GM12878 (cell line): ENCODE data around the gene MAGIX. TPM values are rescaled to one million over a fixed set of nuclear protein-coding genes. Genes with fewer than 3 reads are reported as not detected.

Experiments
- ATAC-seq: fragments of 200-7000 bp; cut with Tn5 transposase; 3 replicates; pipeline ENCODE4 v1.9.1; 2020; ENCODE audit warnings: mild to moderate bottlenecking, moderate library complexity
- BruUV-seq: library from RNA; stranded (reverse); fragments of 400-500 nt; replicated peaks from 2 replicates; lab custom pipeline; 2021; lab: Mats Ljungman, UMichigan
- CTCF ChIA-PET: fragments of 300-600 bp; sonication (Branson Sonifier 250); formaldehyde crosslinking; extraction: SDS; loops from one replicate; lab custom pipeline; 2021; ENCODE audit warnings: inconsistent platforms; lab: Yijun Ruan, JAX
- POLR2A ChIA-PET: fragments of 350-600 bp; formaldehyde crosslinking; extraction: SDS; loops from one replicate; lab custom pipeline; 2021; ENCODE audit warnings: inconsistent platforms; lab: Charles Lee
- RAD21 ChIA-PET: fragments of 300-600 bp; sonication (Branson Sonifier 250); formaldehyde crosslinking; loops from one replicate; lab custom pipeline; 2023; ENCODE audit warnings: antibody characterized with exemption; ENCODE audit not compliant: unreplicated experiment; lab: Charles Lee
- SMC1A ChIA-PET: fragments of 300-600 bp; sonication (Branson Sonifier 250); formaldehyde crosslinking; loops from one replicate; lab custom pipeline; 2023; ENCODE audit not compliant: unreplicated experiment, uncharacterized antibody; lab: Charles Lee
- DNase-seq: peaks from one replicate; pipeline ENCODE4 v3.0.0-alpha.2; 2011; ENCODE audit warnings: low read depth, low spot score
- FAIRE-seq: peaks from 3 replicates; lab custom pipeline; 2011; peaks lifted over from hg19 to GRCh38; lab: Jason Lieb, UNC
- H2AFZ ChIP-seq: 2 replicates; pipeline ENCODE4 v1.6.0; 2011; ENCODE audit warnings: low read depth, low read length, control low read depth; ENCODE audit not compliant: control insufficient read depth
- H3K27ac ChIP-seq: 2 replicates; pipeline ENCODE4 v1.5.1; 2011; ENCODE audit warnings: control low read depth; ENCODE audit not compliant: control insufficient read depth, insufficient read depth
- H3K27me3 ChIP-seq, 2 experiments: replicated peaks in 1 of 2; 2 replicates each; pipeline versions ENCODE4 v1.6.0 to v1.6.1; 2011; ENCODE audit warnings: low read length in 1 of 2; ENCODE audit not compliant: control insufficient read depth in 2 of 2, insufficient read depth in 2 of 2
- H3K36me3 ChIP-seq, 2 experiments: 2 replicates each; pipeline ENCODE4 v1.5.1; 2011; ENCODE audit warnings: low read length in 1 of 2; ENCODE audit not compliant: control insufficient read depth in 2 of 2, insufficient read depth in 2 of 2
- H3K4me1 ChIP-seq: 2 replicates; pipeline ENCODE4 v1.6.1; 2011; ENCODE audit warnings: mild to moderate bottlenecking, low read length, moderate library complexity, mixed read lengths; ENCODE audit not compliant: control insufficient read depth, insufficient read depth
- H3K4me2 ChIP-seq: 2 replicates; pipeline ENCODE4 v1.6.0; 2011; ENCODE audit warnings: control low read depth; ENCODE audit not compliant: control insufficient read depth, insufficient read depth
- H3K4me3 ChIP-seq: fragments of 200-600 bp; sonication (generic); 2 replicates; pipeline ENCODE4 v1.5.1; 2016
- H3K79me2 ChIP-seq: 2 replicates; pipeline ENCODE4 v1.6.0; 2011; ENCODE audit warnings: low read length; ENCODE audit not compliant: control insufficient read depth, insufficient read depth
- H3K9ac ChIP-seq: 2 replicates; pipeline ENCODE4 v1.8.0; 2011; ENCODE audit warnings: low read length, control low read depth, mixed read lengths; ENCODE audit not compliant: control insufficient read depth, insufficient read depth
- H3K9me3 ChIP-seq: replicated peaks from 3 replicates; pipeline ENCODE4 v1.5.1; 2011; ENCODE audit warnings: mild to moderate bottlenecking, low read length; ENCODE audit not compliant: control insufficient read depth, insufficient read depth
- H4K20me1 ChIP-seq: 2 replicates; pipeline ENCODE4 v1.6.0; 2011; ENCODE audit not compliant: control insufficient read depth, insufficient read depth
- CTCF ChIP-seq, 3 experiments: IDR thresholded peaks in 2 of 3; conservative IDR thresholded peaks in 1 of 3; 2 replicates each; pipeline ENCODE4 v1.5.1; 2011; ENCODE audit warnings: low read depth in 3 of 3, low read length in 3 of 3, mild to moderate bottlenecking in 3 of 3, control low read depth in 2 of 3, moderate library complexity in 2 of 3, inconsistent platforms in 1 of 3, mixed read lengths in 1 of 3; ENCODE audit not compliant: control insufficient read depth in 2 of 3, insufficient read depth in 1 of 3; ENCODE audit errors: extremely low read depth in 1 of 3
- ELK1 ChIP-seq: IDR thresholded peaks from 2 replicates; pipeline ENCODE4 v1.6.1; 2012; ENCODE audit warnings: low read depth, low read length, improper control_type of control experiment
- SPI1 ChIP-seq: IDR thresholded peaks from 2 replicates; pipeline ENCODE4 v1.6.1; 2011; ENCODE audit warnings: low read depth, mild to moderate bottlenecking, low read length, moderate library complexity, borderline replicate concordance; ENCODE audit not compliant: insufficient read depth
- WGBS: methylation state at CpG from one replicate; pipeline ENCODE4 v1.1.6; 2016; ENCODE audit warnings: low lambda C conversion rate; ENCODE audit not compliant: insufficient replicate concordance, insufficient coverage; ENCODE audit errors: missing lambda C conversion rate; 5-methylcytosine and 5-hydroxymethylcytosine counted together
- in situ Hi-C: fragments of 300-500 bp; cut with MboI; formaldehyde crosslinking; loops from 9 replicates; pipeline ENCODE4 v1.14.3; 2018; ENCODE audit warnings: mixed read lengths
- intact Hi-C: fragments of 100-400 bp; cut with micrococcal nuclease; formaldehyde crosslinking; loops from one replicate; pipeline ENCODE4 v1.14.2; 2022; ENCODE audit not compliant: unreplicated experiment
- polyA plus RNA-seq, 11 experiments: library from polyadenylated mRNA; depleted of rRNA in 4 of 11; unstranded in 6 of 11; stranded (reverse) in 5 of 11; fragments of >200 nt; fragmentation: Nextera tagmentation in 4 of 11; fragmentation: Illumina TruSeq in 1 of 11; extraction: Ambion mirVana in 4 of 11; extraction: Trizol in 1 of 11; gene quantifications; 1 replicate in 1 of 11; 2 replicates in 10 of 11; pipeline versions ENCODE4 v1.2.1 to v1.2.3, GENCODE V29; 2011 to 2016; ENCODE audit warnings: inconsistent platforms in 2 of 11, missing spikeins in 2 of 11, low read depth in 1 of 11
- total RNA-seq, 4 experiments: library from RNA; depleted of rRNA in 3 of 4; stranded (reverse); fragments of >200 nt in 3 of 4; fragmentation: Illumina TruSeq in 1 of 4; extraction: Trizol in 1 of 4; gene quantifications; 2 replicates each; pipeline versions ENCODE4 v1.2.1 to v1.2.3, GENCODE V29; 2013 to 2021

MAGIX gene
- total and polyA plus RNA-seq, 10 of the 15 experiments (the other 5 are each of a cell fraction or from before 2014, with no cell fraction given): 0.03 to 2.5 (median 0.82) TPM

GRCh38 chrX:49193542-49193964 lies 31.0 kb downstream of the MAGIX start:
- RAD21 ChIA-PET: interaction anchor here (1.0 to 1.9 kb wide), 4 partner anchors 27 to 640 kb away, joined by 3 to 11 read pairs (median 4); no protein-coding TSS in a partner anchor
- ATAC-seq: no peak
- Histone ChIP-seq H3K79me2 (no peaks in the 10 kb centered on the region; the same call in 1 of the 2 replicates), H4K20me1 (no peaks in the 10 kb centered on the region), H3K4me2 (no peak overlapping the region), H3K27me3 (no peaks in the 10 kb centered on the region), H2AFZ (no peak overlapping the region), H3K27ac (no peak overlapping the region), H3K9ac (no peak overlapping the region), H3K9me3 (no peaks in the 10 kb centered on the region), H3K36me3 (no peaks in the 10 kb centered on the region), H3K4me1 (peaks cover 3% of the 10 kb centered on the region; the same call in 1 of the 2 replicates), H3K4me3 (no peak overlapping the region)
- TF ChIP-seq CTCF (IDR thresholded peaks at IDR 0.05 in 2 of 3, conservative IDR thresholded peaks at IDR 0.05 in 1 of 3; ENCODE audit: control insufficient read depth in 2 of 3, extremely low read depth in 1 of 3, insufficient read depth in 1 of 3, low read depth in 3 of 3, low read length in 3 of 3) (peak in 1 of 3 experiments; percentile 14; a peak in 1 of 6 replicates), ELK1 (no peak), SPI1 (no peak)
- SMC1A ChIA-PET: interaction anchor here (1.4 to 2.9 kb wide), 3 partner anchors 14 to 75 kb away, joined by 5 to 9 read pairs (median 6); partner anchors contain the start of gene CCDC22
- in situ Hi-C loops (loop anchor here (5.0 kb wide), 1 partner anchor 74 kb away; the partner anchor contains the start of gene PPP1R3F), intact Hi-C loops (loop anchor here (5.0 kb wide), 1 partner anchor 44 kb away; the partner anchor contains the start of gene CCDC22)
- POLR2A ChIA-PET: interaction anchor here (1.2 to 1.4 kb wide), 2 partner anchors 42 to 78 kb away, joined by 3 to 4 read pairs; partner anchors contain the start of gene CCDC22
- WGBS: 26% methylated on average over 2 of the region's 2 CpGs
- BruUV-seq: no TSS peak
- CTCF ChIA-PET: interaction anchor here (0.9 to 5.8 kb wide), 9 partner anchors 15 to 560 kb away, joined by 3 to 57 read pairs (median 10); partner anchors contain the start of gene PPP1R3F
- DNase-seq: no peak
- no peak for FAIRE-seq
